NCI-H1930 (cell line): Measurements from ENCODE around the gene POLDIP2.

Experiments
- DNase-seq, 2 experiments: peaks; one replicate each; lab custom pipeline; 2025; lab: John Stamatoyannopoulos, UW

POLDIP2 gene

DNA sequence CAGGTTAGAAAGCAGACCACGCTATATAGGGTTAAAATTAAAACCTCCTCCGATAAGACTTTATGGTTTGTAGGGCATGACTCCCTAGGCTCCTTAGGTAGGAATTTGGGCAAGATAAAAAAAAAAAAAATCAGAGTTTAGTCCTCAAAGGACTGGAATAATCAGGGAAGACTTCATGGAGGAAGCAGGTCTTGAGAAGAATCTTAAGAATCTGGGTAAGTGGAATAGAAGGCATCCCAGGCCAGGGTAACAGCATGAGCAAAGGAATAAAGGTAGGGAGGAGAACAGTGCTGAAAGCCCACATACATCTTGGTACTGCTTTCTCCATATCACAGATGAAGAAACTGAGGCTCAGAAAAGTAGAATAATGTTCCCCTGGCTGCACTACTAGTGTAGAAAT is 33.2 kb upstream of the POLDIP2 start:
- no peak for DNase-seq

DNA sequence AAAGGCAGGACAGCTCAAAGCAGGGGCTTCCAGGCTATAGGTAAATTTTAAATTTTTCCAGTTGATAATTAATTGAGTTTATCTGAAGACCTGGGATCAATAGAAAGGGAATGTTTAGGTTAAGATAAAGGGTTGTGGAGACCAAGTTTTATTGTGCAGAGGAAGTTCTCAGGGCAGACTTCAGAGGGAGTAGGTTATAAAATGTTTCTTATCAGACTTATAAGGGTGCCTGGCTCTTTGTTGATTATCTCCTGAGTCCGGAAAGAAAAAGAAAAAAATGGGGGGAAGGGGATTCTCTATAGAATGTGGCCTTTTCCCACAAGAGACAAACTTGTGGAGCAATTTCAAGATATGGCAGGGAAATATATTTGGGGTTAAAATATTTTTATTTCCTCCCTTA is 32.8 kb upstream of the POLDIP2 start:
- no peak for DNase-seq

DNA sequence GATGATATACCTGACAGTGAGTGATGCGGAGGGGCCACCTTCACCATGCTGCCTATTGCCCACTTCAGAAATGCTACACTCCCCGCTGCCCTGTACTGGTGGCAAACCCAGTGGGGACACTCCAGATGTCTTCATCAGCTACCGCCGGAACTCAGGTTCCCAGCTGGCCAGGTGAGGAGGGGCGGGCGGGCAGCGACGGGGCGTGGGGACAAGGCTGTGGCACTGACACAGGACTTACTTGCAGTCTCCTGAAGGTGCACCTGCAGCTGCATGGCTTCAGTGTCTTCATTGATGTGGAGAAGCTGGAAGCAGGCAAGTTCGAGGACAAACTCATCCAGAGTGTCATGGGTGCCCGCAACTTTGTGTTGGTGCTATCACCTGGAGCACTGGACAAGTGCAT is 30.8 kb upstream of the POLDIP2 start:
- no peak for DNase-seq

DNA sequence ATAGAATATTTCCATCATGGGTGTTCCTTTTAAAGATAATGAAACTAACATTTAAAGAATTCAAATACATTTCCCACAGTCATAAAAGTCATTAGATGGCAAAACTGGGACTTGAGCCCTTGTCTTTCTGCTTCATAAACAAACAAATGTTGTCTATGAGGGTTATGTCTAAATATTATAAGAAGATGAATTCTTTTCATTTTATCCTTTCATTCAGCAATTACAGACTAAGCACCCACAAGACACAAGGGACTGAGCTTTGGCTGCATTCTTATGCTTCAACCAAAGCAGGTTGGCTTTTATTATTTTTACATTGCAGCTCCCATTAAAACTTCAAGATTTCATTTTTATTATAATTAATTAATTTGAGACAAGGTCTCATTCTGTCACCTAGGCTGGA is 29.1 kb upstream of the POLDIP2 start:
- no peak for DNase-seq

DNA sequence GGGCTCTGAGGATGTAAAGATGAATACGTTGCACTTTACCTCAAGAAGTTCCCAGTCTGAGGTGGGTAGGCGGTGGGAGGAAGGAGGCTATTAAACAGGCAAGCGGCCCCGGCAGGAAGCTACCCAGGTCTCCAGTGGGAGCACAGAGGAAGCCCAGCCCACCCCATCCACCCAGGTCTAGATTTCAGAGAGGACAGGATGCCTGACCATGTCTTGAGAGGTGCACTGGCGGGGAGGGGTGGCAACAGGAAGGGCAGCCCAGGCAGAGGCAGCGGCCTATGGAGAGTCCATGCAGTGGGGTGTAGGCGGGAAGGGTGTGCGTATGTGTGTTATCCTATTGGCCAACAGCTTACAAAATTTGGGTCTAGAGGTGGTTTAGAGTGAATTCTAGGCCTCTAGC is 28.1 kb upstream of the POLDIP2 start:
- no peak for DNase-seq

DNA sequence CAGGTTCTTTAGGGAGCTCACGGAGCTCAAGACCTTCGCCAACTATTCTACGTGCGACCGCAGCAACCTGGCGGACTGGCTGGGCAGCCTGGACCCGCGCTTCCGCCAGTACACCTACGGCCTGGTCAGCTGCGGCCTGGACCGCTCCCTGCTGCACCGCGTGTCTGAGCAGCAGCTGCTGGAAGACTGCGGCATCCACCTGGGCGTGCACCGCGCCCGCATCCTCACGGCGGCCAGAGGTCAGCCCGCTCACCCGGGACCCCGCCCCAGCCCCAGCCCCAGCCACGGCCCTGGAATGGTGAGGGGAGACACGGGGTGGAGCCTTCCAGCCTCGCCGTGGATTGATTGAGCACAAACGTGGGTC is 27.7 kb upstream of the POLDIP2 start:
- no peak for DNase-seq

DNA sequence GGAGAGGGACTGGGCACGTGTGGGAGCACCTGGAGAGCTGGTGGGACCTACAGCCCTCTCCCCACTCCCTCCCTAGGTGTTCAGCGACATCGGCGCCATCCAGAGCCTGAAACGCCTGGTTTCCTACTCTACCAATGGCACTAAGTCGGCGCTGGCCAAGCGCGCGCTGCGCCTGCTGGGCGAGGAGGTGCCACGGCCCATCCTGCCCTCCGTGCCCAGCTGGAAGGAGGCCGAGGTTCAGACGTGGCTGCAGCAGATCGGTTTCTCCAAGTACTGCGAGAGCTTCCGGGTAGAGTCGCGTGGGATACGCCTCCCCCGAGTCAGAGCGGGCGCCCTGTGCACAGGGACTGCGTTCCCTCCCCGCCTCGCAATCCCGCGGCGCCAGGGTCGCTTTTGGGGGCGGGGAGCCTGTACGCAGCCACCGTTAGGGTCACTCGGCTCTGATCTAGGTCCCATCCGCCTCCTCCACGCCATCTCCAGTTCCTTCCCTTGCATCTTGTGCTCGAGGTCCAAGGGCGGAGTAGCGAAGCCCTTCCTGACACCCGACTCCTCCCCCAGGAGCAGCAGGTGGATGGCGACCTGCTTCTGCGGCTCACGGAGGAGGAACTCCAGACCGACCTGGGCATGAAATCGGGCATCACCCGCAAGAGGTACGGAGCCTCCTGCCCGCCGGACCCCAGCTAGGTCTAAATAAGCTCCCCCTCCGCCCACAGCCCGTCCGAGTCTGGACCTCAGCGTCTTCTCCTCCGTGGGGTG is 27.1 kb upstream of the POLDIP2 start:
- no peak for DNase-seq

DNA sequence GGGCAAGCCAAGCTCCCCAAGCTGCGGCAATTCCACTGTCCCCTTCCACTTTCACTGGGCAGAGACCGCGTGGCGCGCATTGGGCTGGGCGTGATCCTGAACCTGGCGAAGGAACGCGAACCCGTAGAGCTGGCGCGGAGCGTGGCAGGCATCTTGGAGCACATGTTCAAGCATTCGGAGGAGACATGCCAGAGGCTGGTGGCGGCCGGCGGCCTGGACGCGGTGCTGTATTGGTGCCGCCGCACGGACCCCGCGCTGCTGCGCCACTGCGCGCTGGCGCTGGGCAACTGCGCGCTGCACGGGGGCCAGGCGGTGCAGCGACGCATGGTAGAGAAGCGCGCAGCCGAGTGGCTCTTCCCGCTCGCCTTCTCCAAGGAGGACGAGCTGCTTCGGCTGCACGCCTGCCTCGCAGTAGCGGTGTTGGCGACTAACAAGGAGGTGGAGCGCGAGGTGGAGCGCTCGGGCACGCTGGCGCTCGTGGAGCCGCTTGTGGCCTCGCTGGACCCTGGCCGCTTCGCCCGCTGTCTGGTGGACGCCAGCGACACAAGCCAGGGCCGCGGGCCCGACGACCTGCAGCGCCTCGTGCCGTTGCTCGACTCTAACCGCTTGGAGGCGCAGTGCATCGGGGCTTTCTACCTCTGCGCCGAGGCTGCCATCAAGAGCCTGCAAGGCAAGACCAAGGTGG is 24.0 kb upstream of the POLDIP2 start:
- DNase-seq, result peak in 1 of 2 experiments; percentile 56

DNA sequence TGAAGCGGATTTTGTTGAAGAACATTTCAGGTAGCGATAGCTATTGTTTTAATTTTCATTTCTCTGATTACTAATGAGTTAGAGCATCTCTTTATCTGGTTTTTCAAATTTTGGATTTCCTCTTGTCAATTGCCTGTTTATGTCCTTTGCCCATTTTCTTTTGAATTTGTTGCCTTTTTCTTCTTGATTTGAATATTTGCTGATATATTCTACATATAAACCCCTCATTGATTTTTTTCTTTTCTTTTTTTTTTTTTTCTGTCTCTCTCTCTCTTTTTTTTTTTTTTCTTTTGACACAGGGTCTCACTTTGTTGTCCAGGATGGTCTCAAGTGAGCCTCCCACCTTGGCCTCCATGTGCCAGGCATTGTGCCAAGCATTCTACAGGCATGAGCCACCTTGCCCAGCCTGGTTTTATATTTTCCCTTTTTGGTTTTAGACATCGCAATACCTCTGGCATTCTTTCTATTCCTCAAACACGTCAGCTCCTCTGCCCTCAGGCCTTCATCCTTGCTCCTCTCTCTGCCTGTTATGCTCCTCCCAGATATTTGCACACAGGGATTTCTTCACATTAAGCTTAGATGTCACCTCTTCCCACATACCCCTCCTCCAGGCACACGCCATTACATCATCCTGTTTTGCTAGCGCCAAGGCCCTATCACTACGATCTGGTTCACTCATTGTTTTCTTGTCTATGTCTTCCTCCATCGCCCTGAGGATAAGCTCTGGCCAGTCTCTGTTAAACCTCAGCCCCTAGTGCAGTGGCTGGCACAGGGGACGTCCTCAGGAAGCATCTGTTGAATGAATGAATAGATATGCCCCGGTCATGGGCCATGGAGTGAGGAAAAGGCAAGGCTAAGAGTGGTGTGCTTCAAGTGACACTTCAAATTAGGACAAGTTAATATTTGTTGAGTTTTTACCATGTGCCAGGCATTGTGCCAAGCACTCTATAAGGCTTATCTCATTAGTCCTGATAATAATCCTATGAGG is 22.8 kb upstream of the POLDIP2 start:
- no peak for DNase-seq

DNA sequence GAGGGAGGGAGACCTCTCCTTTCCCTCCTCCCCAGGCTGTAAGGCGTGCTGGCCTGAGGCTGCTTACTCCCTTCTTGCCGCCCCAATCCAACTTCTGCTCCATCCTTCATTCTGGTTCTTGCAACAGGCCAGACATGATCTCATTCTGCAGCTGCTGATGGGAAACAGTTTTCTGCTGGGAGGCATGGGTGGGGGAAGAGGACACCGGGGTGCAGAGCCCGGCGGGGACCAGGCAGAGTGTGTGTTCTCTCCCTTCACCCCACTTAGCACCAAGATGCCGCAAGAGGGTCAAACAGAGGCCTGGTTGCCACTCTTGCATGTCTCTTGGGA is 15.6 kb upstream of the POLDIP2 start:
- no peak for DNase-seq

DNA sequence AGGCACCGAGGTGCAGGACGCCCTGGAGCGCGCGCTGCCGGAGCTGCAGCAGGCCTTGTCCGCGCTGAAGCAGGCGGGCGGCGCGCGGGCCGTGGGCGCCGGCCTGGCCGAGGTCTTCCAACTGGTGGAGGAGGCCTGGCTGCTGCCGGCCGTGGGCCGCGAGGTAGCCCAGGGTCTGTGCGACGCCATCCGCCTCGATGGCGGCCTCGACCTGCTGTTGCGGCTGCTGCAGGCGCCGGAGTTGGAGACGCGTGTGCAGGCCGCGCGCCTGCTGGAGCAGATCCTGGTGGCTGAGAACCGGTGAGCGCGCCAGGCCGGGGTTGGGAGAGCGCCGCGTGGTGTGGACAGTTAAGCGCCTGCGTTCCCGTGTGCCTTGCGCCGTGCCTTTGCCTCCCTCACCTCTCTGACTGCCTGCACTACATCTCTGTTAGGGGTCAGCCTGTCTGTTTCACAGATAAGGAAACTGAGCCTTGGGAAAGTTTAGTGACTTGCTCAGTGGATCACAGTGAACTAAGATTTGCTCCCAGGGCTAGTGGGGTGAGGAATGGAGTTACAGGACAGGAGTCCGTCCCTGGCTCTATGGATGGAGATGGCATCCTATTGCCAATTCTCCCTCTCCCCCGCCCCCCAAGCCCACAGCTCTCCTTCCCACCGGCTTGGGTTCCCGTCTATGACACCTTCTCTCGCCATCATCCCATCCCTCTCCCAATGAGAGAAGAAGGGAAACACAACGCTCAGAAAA is 15.0 kb upstream of the POLDIP2 start:
- DNase-seq, result no peak

DNA sequence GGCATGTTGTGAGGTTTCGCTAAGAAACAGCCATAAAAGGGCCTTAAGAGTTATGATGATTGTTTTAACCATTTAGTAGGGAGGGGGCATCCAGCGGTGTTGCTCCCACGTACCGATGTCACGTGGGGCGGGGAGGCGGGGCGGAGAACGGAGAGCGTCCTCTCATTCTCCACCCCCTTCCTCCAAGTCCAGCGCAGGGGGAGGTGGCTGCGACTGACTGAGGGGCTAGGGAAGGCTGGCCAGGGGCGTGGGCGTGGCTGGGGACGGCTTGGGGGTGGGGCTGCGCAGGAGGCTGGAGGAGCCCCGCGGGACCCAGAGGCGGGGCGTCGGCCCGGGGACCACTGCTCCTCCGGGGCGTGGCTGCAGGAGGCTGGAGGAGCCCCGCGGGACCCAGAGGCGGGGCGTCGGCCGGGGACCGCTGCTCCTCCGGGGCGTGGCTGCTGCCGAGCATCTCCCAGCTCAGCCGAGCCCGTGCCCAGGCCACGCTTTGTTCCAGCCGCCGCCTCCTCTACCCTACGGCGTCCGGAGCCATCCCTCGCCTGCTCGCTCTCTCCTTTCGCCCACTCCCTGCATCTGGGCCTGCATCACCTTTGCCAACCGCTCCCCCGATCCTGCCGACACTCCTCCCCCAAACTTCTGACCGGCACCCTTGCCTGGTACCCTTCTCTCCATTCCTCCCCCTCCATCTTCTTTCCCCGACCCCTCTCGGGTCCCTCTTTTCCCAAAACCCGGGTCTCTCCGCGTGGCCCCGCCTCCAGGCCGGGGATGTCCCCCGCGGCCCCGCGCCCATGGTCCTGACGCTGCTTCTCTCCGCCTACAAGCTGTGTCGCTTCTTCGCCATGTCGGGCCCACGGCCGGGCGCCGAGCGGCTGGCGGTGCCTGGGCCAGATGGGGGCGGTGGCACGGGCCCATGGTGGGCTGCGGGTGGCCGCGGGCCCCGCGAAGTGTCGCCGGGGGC is 14.2 kb upstream of the POLDIP2 start, which contains the start of gene SARM1:
Gene SARM1 (plus strand): TSS at position 450 of the 958 bp plus-strand sequence. CDS start 339 bp downstream, at position 789.
- peak; percentile 82 to 86 for DNase-seq

DNA sequence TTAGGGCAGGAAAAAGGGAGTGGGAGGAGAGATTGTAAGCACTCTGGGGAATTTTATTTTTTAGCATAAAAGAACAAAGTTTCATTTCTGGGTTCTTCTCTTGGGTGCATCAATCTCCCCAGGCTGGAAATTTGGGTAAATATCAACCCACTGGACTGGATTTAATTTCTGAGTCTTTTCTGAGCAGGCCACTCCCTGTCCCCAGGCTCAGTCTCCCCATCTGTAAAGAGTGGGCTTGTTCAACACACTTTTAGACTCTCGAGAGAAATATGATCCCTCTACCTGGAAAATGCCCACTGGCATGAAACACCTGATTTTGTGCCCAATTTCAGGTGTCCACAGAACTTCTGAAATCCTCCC is 13.4 kb upstream of the POLDIP2 start:
- no peak for DNase-seq

DNA sequence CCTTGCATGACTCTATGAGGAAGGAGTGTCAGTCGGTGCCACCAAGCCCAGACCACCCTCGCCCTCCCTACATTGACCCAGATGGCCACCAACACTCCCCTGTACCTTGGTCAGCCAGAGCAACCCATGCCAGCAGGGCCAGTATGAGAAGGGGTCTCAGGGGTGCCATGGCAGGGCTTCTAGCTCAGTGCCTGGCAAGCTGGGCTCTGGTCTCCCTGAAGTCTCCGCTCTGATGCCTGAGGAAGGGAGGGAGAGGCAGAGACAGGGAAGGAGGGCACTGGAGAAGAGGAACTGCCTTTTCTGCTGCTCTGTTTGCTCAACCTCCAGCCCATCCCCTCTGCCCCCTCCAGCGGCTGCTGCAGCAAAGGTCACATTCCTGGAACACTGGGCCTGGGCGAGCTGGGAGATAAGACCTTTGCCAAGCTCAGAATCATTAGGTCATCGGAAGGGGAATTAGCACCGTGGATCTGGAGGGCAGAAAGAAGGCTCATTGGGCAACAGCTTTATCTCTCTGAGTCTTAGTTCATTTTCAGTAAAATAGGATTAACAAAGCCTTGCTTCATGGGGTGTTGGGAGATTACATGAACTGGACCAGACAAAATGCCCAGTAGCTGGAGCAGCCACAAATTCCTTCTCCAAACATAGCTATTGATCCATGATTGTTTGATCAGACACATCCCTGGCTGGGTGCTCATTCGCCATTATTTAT is 12.9 kb upstream of the POLDIP2 start, which contains the start of gene VTN:
Gene VTN (minus strand): TSS at position 273 of the 709 bp plus-strand sequence. CDS start 104 bp downstream, at position 169.
- no peak for DNase-seq

DNA sequence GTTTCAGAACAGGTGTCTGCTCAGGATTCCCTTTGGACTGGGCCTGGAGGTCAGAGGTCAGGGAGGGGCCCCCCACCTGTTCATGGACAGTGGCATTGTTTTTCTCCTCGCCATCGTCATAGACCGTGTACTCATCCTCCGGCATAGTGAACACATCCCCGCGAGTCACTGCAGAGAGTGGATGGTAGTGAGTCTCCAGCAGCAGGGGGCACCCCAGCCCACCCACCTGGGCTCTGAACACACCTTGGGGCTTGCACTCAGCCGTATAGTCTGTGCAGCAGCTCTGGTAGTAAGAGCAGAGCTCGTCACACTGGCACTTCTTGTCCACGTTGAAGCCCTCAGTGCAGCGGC is 12.3 kb upstream of the POLDIP2 start:
- peak in 1 of 2 experiments; percentile 9 for DNase-seq

DNA sequence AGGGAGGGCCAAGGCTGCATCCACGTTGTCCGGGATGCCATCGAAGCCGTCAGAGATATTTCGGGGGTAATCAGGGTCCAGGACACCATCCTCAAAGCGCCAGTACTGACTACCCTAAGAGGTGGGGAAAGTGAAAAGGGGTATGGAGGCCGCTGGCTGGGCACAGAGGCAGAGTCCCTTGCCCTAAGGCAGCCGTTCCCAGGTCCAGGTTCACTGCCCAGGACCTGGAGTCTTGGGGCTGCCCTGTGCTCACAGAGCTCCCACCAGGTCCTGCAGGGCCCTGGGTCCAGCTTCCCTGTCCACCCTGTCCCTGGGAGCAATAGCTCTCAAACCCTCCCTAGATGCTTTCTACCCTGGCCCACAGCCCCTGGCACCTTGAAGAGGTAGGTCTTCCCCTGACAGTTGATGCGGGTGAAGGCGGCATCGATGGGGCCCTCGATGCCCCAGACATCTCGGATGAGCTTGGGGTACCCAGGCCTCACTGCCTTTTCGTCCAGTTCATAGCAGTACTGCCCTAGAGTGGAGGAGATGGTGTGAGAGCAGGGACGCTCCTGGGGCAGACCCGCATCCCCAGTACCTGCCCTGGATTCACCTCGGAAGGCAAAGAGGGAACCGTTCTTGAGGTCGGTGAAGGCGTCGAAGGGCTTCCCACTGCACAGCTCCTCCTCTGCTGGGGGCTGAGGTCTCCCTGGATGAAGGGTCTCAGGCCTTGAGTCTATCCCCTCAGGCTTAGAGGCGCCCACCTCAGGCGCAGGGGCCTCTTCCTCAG is 11.8 kb upstream of the POLDIP2 start:
- DNase-seq, result no peak

DNA sequence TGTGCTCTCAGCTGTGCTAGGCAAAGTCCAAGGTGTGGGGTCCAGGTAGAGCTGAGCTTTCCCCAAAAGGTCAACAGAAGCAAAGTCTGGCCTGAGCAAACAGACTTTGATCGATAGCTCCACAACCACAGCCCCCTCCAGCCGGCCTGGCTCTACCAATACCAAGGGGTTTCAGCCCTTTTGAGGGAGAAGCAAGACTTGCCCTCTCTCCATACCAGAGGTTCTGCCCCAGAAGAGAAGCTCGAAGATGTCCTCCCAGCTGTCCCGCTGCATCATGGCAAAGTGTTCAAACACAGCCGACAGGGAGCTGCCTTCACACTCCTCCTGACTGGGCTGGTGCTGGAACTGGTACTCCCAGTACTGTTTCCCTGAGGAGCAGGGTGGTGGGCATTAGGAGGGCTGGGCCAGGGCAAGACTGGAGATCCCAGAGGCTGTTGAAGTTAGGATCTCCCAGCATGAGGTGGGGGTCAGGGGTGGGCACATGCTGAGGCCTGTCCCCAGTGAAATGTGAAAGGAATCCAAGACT is 11.0 kb upstream of the POLDIP2 start:
- DNase-seq, result no peak

DNA sequence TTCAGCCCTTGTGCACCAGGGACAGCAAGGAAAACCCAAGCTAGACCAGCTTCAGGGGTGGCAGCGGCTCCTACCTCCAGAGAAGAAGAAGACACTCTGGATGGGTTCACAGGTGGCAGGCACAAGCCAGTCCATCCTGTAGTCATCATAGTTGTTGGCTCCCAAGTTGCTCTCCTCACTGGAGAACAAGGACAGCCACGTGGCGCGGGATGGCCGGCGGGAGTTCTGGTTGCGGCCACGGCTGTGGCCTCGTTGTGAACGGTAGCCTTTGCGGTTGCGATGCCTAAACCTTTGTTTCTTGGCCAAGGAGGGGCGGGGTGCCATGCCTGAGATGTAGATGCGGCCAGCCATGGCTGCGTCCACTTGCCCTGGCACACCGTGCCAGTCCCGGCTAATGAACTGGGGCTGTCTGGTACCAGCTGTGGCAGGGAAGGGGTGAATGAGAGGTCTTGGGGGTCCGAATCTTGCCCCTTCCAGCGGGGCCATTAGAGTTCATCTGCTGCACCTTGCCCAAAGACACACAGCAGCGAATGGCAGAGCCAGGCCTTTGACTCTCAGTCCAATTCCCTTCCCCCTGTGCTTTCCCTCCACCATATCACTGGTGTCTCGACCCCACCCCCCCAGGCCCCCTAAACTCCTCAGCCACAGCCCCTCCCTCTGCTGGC is 10.4 kb upstream of the POLDIP2 start:
- DNase-seq, result no peak

DNA sequence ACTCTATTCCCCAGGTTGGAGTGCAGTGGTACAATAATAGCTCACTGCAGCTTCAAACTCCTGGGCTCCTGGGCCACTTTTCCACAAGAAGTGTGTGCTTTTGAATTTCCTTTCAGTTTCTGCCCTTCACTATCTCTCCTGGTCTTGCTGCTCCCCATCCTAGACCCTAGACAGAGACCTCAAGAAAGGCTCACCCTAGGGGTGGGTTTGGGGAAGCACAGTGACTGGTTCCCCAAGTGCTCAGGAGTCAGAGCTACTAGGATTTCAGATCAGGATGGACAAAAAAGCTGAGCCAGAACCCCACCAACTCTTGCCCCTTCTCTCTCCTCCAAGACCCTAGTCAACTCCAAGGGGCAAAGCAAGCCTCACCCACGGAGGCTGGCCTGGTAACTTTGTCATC is 9.3 kb upstream of the POLDIP2 start:
- DNase-seq, result no peak
